Breast epithelium (tissue), 4 donors: ENCODE data around the gene ERCC8. TPM values are rescaled to one million over a fixed set of nuclear protein-coding genes. Genes with fewer than 3 reads are reported as not detected.

Source experiments
- DNase-seq, 2 donors: peaks; one replicate each; pipeline ENCODE4 v3.0.0-alpha.2; 2019; ENCODE audit warnings: low spot score in 2 of 2
- H3K27ac ChIP-seq, 2 donors: fragments of 200-600 bp; sonication (generic) in 1 of 2; one replicate each; pipeline ENCODE4 v1.5.1; 2016 to 2019; ENCODE audit warnings: mild to moderate bottlenecking in 1 of 2
- H3K27me3 ChIP-seq, 2 donors: fragments of 200-600 bp; sonication (generic) in 1 of 2; one replicate each; pipeline versions ENCODE4 v1.5.1 to v1.6.0; 2017 to 2019; ENCODE audit warnings: control low read depth in 1 of 2, mild to moderate bottlenecking in 1 of 2
- H3K36me3 ChIP-seq: fragments of 200-600 bp; one replicate; pipeline ENCODE4 v1.5.1; 2019
- H3K4me1 ChIP-seq, 2 donors: fragments of 200-600 bp; sonication (generic); one replicate each; pipeline ENCODE4 v1.5.1; 2016 to 2019; ENCODE audit warnings: control low read depth in 1 of 2
- H3K4me3 ChIP-seq, 3 donors: fragments of 200-600 bp; sonication (generic); 1 replicate in 2 of 3; 2 replicates in 1 of 3; pipeline ENCODE4 v1.5.1; 2016 to 2019; ENCODE audit warnings: mild to moderate bottlenecking in 3 of 3, moderate library complexity in 2 of 3
- H3K9me3 ChIP-seq, 2 donors: fragments of 200-600 bp; sonication (generic) in 1 of 2; one replicate each; pipeline ENCODE4 v1.5.1; 2016 to 2019; ENCODE audit warnings: control low read depth in 1 of 2
- CTCF ChIP-seq, 3 donors: fragments of 450-650 bp; IDR thresholded peaks; one replicate each; pipeline ENCODE4 v1.5.1; 2016 to 2017; ENCODE audit warnings: antibody characterized with exemption in 3 of 3, mild to moderate bottlenecking in 3 of 3, moderate library complexity in 3 of 3
- POLR2A ChIP-seq: fragments of 450-650 bp; IDR thresholded peaks from one replicate; pipeline ENCODE4 v1.6.1; 2016; ENCODE audit warnings: antibody characterized with exemption, mild to moderate bottlenecking, moderate library complexity
- POLR2AphosphoS5 ChIP-seq, 3 donors: sonication (generic); formaldehyde crosslinking; IDR thresholded peaks; one replicate each; pipeline ENCODE4 v1.6.1; 2017; ENCODE audit warnings: antibody characterized with exemption in 3 of 3
- intact Hi-C: fragments of 100-400 bp; cut with DNase I; formaldehyde crosslinking; loops from one replicate; pipeline ENCODE4 v1.15.1; 2023; ENCODE audit warnings: low total_unique reads
- total RNA-seq, 3 donors: library from RNA; depleted of rRNA; stranded (reverse); fragments of >200 nt; gene quantifications; one replicate each; pipeline ENCODE4 v1.1.0, GENCODE V29; 2016

The ERCC8 gene
- total RNA-seq, 3 donors from 2014 or later = 14.7 to 25.4 (median 17.3) TPM

GRCh38 chr5:60841361-60841760, 103.5 kb downstream of the ERCC8 start:
- intact Hi-C loops = no loop called here
- DNase-seq = no peak
- no peak overlapping the region for H3K27ac ChIP-seq
- no peak overlapping the region for H3K4me3 ChIP-seq
- H3K27me3 ChIP-seq = peaks cover 0 to 6% of the 10 kb centered on the region in 2 donors
- H3K36me3 ChIP-seq = no peaks in the 10 kb centered on the region
- no peaks in the 10 kb centered on the region for H3K4me1 ChIP-seq
- TF ChIP-seq POLR2AphosphoS5 (IDR thresholded peaks at IDR 0.05) (no peak), POLR2A (no peak), CTCF (IDR thresholded peaks at IDR 0.05) (no peak)
- no peaks in the 10 kb centered on the region for H3K9me3 ChIP-seq

GRCh38 chr5:60836131-60836530, 108.7 kb downstream of the ERCC8 start:
- no peak overlapping the region for H3K4me3 ChIP-seq

GRCh38 chr5:60835554-60835953, 109.3 kb downstream of the ERCC8 start:
- Histone ChIP-seq H3K4me1 (no peaks in the 10 kb centered on the region), H3K4me3 (no peak overlapping the region), H3K9me3 (no peaks in the 10 kb centered on the region), H3K27ac (no peak overlapping the region), H3K27me3 (no peaks in the 10 kb centered on the region), H3K36me3 (no peaks in the 10 kb centered on the region)
- no peak for TF ChIP-seq POLR2AphosphoS5 (IDR thresholded peaks at IDR 0.05)
- no peak for TF ChIP-seq CTCF (IDR thresholded peaks at IDR 0.05)
- intact Hi-C loops = no loop called here
- DNase-seq = no peak

More at GRCh38 chr5:60836131-60836530, 108.7 kb downstream of the ERCC8 start:
- H3K27ac ChIP-seq = no peak overlapping the region
- intact Hi-C loops = no loop called here
- H3K36me3 ChIP-seq = no peaks in the 10 kb centered on the region
- no peaks in the 10 kb centered on the region for H3K4me1 ChIP-seq
- no peak for TF ChIP-seq POLR2AphosphoS5 (IDR thresholded peaks at IDR 0.05)
- TF ChIP-seq POLR2A = no peak
- TF ChIP-seq CTCF (IDR thresholded peaks at IDR 0.05) = no peak
- no peak for DNase-seq
- no peaks in the 10 kb centered on the region for H3K27me3 ChIP-seq
- no peaks in the 10 kb centered on the region for H3K9me3 ChIP-seq

GRCh38 chr5:60833520-60833919, 111.3 kb downstream of the ERCC8 start:
- intact Hi-C loops = no loop called here
- H3K27me3 ChIP-seq = no peaks in the 10 kb centered on the region

GRCh38 chr5:60830581-60831127, 114.2 kb downstream of the ERCC8 start:
- intact Hi-C loops = no loop called here

More at GRCh38 chr5:60833520-60833919, 111.3 kb downstream of the ERCC8 start:
- H3K36me3 ChIP-seq = no peaks in the 10 kb centered on the region
- H3K9me3 ChIP-seq = no peaks in the 10 kb centered on the region
- no peak overlapping the region for H3K27ac ChIP-seq
- no peaks in the 10 kb centered on the region for H3K4me1 ChIP-seq
- DNase-seq = no peak
- TF ChIP-seq POLR2AphosphoS5 (IDR thresholded peaks at IDR 0.05) (no peak), POLR2A (no peak), CTCF (IDR thresholded peaks at IDR 0.05) (no peak)
- H3K4me3 ChIP-seq = no peak overlapping the region

More at GRCh38 chr5:60830581-60831127, 114.2 kb downstream of the ERCC8 start:
- H3K4me1 ChIP-seq = no peaks in the 10 kb centered on the region
- no peak for DNase-seq
- H3K27me3 ChIP-seq = no peaks in the 10 kb centered on the region
- no peak overlapping the region for H3K4me3 ChIP-seq
- H3K9me3 ChIP-seq = no peaks in the 10 kb centered on the region
- TF ChIP-seq POLR2AphosphoS5 (IDR thresholded peaks at IDR 0.05) (no peak), CTCF (IDR thresholded peaks at IDR 0.05) (no peak), POLR2A (no peak)
- no peaks in the 10 kb centered on the region for H3K36me3 ChIP-seq
- no peak overlapping the region for H3K27ac ChIP-seq
